ENCODE data around the gene ZNF441. TPM values are rescaled to one million over a fixed set of nuclear protein-coding genes. Genes with fewer than 3 reads are reported as not detected.

The ZNF441 gene
- total RNA-seq (2013; cell fraction: nucleolus; rRNA removed), result 28.5 and 30.8 TPM in 2 replicates
- total RNA-seq (2014; rRNA removed) (4.1 and 4.5 TPM in 2 replicates), total RNA-seq (2014; rRNA removed; fragmentation: Illumina TruSeq; extraction: Trizol) (6.1 and 7.7 TPM in 2 replicates), total RNA-seq (2021) (3.0 and 4.1 TPM in 2 replicates), polyA plus RNA-seq (2011; rRNA removed) (9.4 and 15.1 TPM in 2 replicates), polyA plus RNA-seq (2014; fragmentation: Illumina TruSeq; extraction: Trizol) (4.2 and 5.0 TPM in 2 replicates), polyA plus RNA-seq (2014; fragmentation: Nextera tagmentation; extraction: Ambion mirVana) (1 to 10 TPM; 1.0 to 1.3 TPM), polyA plus RNA-seq (2014; rRNA removed) (2.6 and 4.0 TPM in 2 replicates), polyA plus RNA-seq (2016; fragmentation: Nextera tagmentation; extraction: Ambion mirVana) (1 to 10 TPM; 4.5 to 5.5 TPM), polyA minus RNA-seq (2011; rRNA and poly(A)+ RNA removed) (11.7 and 14.6 TPM in 2 replicates), Bru-seq, nascent RNA (percentile 83 among the genes with signal in this experiment), BruChase-seq, experiment 1, labeled RNA remaining after a 6-hour chase (percentile 56 among the genes with signal in this experiment), BruChase-seq, experiment 2, labeled RNA remaining after a 2-hour chase (percentile 66 among the genes with signal in this experiment)
- polyA plus RNA-seq (2011; ENCODE audit: low read depth), result 3.5 TPM
- 2.5 and 2.7 TPM in 2 replicates for polyA plus RNA-seq (2011; cell fraction: cytosol; rRNA removed)
- 20.5 and 28.9 TPM in 2 replicates for polyA plus RNA-seq (2011; cell fraction: nucleus; rRNA removed)
- 4.2 and 4.7 TPM in 2 replicates for polyA plus RNA-seq (2012)
- 4.3 and 6.0 TPM in 2 replicates for polyA minus RNA-seq (2011; cell fraction: cytosol; rRNA and poly(A)+ RNA removed)
- polyA minus RNA-seq (2011; cell fraction: nucleus; rRNA and poly(A)+ RNA removed), result 20.1 and 21.1 TPM in 2 replicates
- long read RNA-seq, experiment 1, full-length matches to known transcripts, result 1 of 1 reads
- long read RNA-seq, experiment 1, partial matches to known transcripts, result 0 of 1 reads
- long read RNA-seq, experiment 1, other reads (novel, unspliced or antisense), result 0 of 1 reads
- long read RNA-seq, experiment 2, full-length matches to known transcripts, result 9 of 10 reads
- long read RNA-seq, experiment 2, partial matches to known transcripts, result 0 of 10 reads
- long read RNA-seq, experiment 2, other reads (novel, unspliced or antisense), result 1 of 10 reads

DNA sequence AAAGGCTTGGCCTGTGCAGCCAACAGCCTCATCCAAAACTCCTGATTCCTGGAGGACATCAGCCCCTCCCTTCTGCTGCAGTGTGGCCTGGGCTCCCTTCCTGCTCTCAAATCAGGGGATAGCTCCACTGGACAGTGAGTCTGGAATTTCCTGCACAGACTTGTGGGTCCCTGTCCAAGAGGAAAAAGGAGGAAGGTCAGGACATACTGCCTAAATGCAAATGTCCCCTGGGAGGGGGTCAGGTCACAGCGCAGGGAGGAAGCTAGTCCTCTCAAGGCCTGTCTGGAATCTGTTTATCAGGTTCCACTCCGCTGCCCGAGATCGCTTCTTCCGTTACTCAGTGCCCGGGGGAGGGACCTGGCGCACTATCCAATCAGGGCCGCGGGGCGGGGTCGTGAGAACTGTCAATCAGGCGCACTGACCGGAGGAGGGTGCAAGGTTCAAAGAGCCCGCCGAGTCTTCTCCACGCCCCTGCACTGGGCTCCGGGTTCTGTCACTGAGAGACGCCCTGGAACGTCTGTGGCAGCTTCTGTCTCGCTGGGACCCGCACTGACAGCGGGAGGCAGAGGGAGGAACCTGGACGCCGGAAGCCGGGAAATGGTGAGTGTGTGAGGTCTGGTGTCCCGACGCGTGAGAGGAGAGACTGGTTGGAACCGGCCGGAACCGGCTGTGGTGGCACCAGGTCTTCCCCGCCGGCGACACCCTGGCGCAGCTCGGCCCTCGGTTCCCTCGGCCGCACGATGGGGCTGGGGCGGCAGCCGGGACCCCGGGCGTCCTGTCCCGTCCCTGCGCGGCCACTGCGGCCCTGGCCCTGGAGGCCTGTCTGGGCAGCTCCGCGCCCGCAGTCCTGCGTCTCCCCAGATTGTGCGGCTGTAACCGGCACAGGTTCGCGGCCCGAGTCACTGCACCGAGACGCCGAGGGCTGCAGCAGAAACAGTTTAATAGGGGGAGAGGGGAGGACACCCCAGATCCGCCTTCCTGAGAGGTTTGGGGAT is at the start of gene ZNF441:
Gene ZNF441 (plus strand): TSS at position 404 of the 995 bp plus-strand sequence. CDS start 194 bp downstream, at position 598.
- Histone ChIP-seq H2AFZ (ENCODE audit: control insufficient read depth, low read depth, low read length) (peak within 1 kb of the TSS; percentile 99), H4K20me1 (ENCODE audit: control insufficient read depth, insufficient read depth) (no peaks in the 10 kb centered on the region), H3K79me2 (ENCODE audit: control insufficient read depth, insufficient read depth, low read length) (peaks cover 15% of the 10 kb centered on the region), H3K9ac (ENCODE audit: control insufficient read depth, insufficient read depth, low read length) (peak within 1 kb of the TSS; percentile 91), H3K4me2 (ENCODE audit: control insufficient read depth, insufficient read depth) (peak within 1 kb of the TSS; percentile 92), H3K36me3 (ENCODE audit: control insufficient read depth in 2 of 2, insufficient read depth in 2 of 2, low read length in 1 of 2) (no peaks in the 10 kb centered on the region), H3K4me1 (ENCODE audit: control insufficient read depth, insufficient read depth, low read length) (peaks cover 3% of the 10 kb centered on the region), H3K27me3 (replicated peaks in 1 of 2; ENCODE audit: control insufficient read depth in 2 of 2, insufficient read depth in 2 of 2, low read length in 1 of 2) (no peaks in the 10 kb centered on the region), H3K4me3 (peak within 1 kb of the TSS; percentile 71), H3K9me3 (replicated peaks; ENCODE audit: control insufficient read depth, insufficient read depth, low read length) (peaks cover 11% of the 10 kb centered on the region), H3K27ac (ENCODE audit: control insufficient read depth, insufficient read depth) (peak within 1 kb of the TSS; percentile 91)
- POLR2A ChIA-PET, result interaction anchor here (0.5 to 1.2 kb wide), 9 partner anchors 24 to 810 kb away, joined by 3 to 5 read pairs (median 3); partner anchors contain the start of genes ZNF491 and ZNF823
- SMC1A ChIA-PET (ENCODE audit: uncharacterized antibody, unreplicated experiment), result interaction anchor here (1.0 to 2.0 kb wide), 4 partner anchors 16 to 107 kb away, joined by 3 to 7 read pairs (median 3); partner anchors contain the start of gene ZNF823
- FAIRE-seq (peak; percentile 86), ATAC-seq (peak; percentile 98), DNase-seq (ENCODE audit: low read depth, low spot score) (peak; percentile 83)
- intact Hi-C loops (cut with micrococcal nuclease; ENCODE audit: unreplicated experiment), result no loop called here
- 2% methylated on average over 57 of the region's 61 CpGs for WGBS (ENCODE audit: insufficient coverage, insufficient replicate concordance, low lambda C conversion rate, missing lambda C conversion rate)
- CTCF ChIA-PET, result interaction anchor here (0.5 to 1.7 kb wide), 5 partner anchors 31 to 373 kb away, joined by 3 to 9 read pairs (median 3); partner anchors contain the start of genes ZNF20, ZNF440, ZNF491 and ZNF700
- BruUV-seq (replicated peaks), result TSS peak; percentile 67
- RAD21 ChIA-PET (ENCODE audit: unreplicated experiment), result interaction anchor here (0.8 to 1.1 kb wide), 4 partner anchors 30 to 421 kb away, joined by 3 to 7 read pairs (median 3); partner anchors contain the start of genes CCDC159, TMEM205 and ZNF491
- in situ Hi-C loops (cut with MboI), result no loop called here
- peak; percentile 44 for TF ChIP-seq GATAD2B (conservative IDR thresholded peaks at IDR 0.05; ENCODE audit: low read depth)
- TF ChIP-seq E2F4 (IDR thresholded peaks at IDR 0.05; ENCODE audit: low read depth, low read length), result peak; percentile 87
- TF ChIP-seq MYB (IDR thresholded peaks at IDR 0.05; ENCODE audit: borderline replicate concordance, low read depth, low read length), result no peak
- TF ChIP-seq CHD1 (IDR thresholded peaks at IDR 0.05; ENCODE audit: low read depth, low read length), result no peak
- TF ChIP-seq CREM (IDR thresholded peaks at IDR 0.05; ENCODE audit: low read depth), result 0 out of 2 replicates have a peak, but pooled peaks have one; percentile 31
- TF ChIP-seq EED (IDR thresholded peaks at IDR 0.05; ENCODE audit: low read depth), result no peak
- TF ChIP-seq, protein P1, sequence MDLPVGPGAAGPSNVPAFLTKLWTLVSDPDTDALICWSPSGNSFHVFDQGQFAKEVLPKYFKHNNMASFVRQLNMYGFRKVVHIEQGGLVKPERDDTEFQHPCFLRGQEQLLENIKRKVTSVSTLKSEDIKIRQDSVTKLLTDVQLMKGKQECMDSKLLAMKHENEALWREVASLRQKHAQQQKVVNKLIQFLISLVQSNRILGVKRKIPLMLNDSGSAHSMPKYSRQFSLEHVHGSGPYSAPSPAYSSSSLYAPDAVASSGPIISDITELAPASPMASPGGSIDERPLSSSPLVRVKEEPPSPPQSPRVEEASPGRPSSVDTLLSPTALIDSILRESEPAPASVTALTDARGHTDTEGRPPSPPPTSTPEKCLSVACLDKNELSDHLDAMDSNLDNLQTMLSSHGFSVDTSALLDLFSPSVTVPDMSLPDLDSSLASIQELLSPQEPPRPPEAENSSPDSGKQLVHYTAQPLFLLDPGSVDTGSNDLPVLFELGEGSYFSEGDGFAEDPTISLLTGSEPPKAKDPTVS (IDR thresholded peaks at IDR 0.05; ENCODE audit: low read depth, low read length), result no peak
- TF ChIP-seq MXI1 (IDR thresholded peaks at IDR 0.05; ENCODE audit: low read depth, low read length), result 0 out of 2 replicates have a peak, but pooled peaks have one; percentile 59
- peak; percentile 8; the same call in 1 of the 2 replicates for TF ChIP-seq SPI1 (IDR thresholded peaks at IDR 0.05; ENCODE audit: borderline replicate concordance, insufficient read depth, low read depth, low read length)
- no peak; the same call in 1 of the 2 replicates for TF ChIP-seq TCF3 (IDR thresholded peaks at IDR 0.05; ENCODE audit: borderline replicate concordance, insufficient read depth, low read depth, low read length)
- TF ChIP-seq ZNF207 (IDR thresholded peaks at IDR 0.05; ENCODE audit: borderline replicate concordance), result peak; percentile 64; the same call in 1 of the 2 replicates
- no peak for TF ChIP-seq JUNB (IDR thresholded peaks at IDR 0.05)
